Suprapubic skin (tissue), 4 donors: Measurements from ENCODE around the gene USP10. TPM values are rescaled to one million over a fixed set of nuclear protein-coding genes. Genes with fewer than 3 reads are reported as not detected.

Experiments
- DNase-seq, 2 donors: peaks; one replicate each; pipeline ENCODE4 v3.0.0-alpha.2; 2019; ENCODE audit warnings: low spot score in 2 of 2
- H3K27ac ChIP-seq: fragments of 200-600 bp; sonication (generic); one replicate; pipeline ENCODE4 v1.5.1; 2019
- H3K27me3 ChIP-seq: fragments of 200-600 bp; sonication (generic); one replicate; pipeline ENCODE4 v1.5.1; 2019
- H3K36me3 ChIP-seq: fragments of 200-600 bp; sonication (generic); one replicate; pipeline ENCODE4 v1.5.1; 2019
- H3K4me1 ChIP-seq: fragments of 200-600 bp; sonication (generic); one replicate; pipeline ENCODE4 v1.5.1; 2019
- H3K4me3 ChIP-seq: fragments of 200-600 bp; sonication (generic); one replicate; pipeline ENCODE4 v1.5.1; 2019; ENCODE audit warnings: mild to moderate bottlenecking
- H3K9me3 ChIP-seq: fragments of 200-600 bp; sonication (generic); one replicate; pipeline ENCODE4 v1.5.1; 2019
- CTCF ChIP-seq, 2 donors: fragments of 200-600 bp in 1 of 2; fragments of 450-650 bp in 1 of 2; sonication (generic) in 1 of 2; IDR thresholded peaks; one replicate each; pipeline ENCODE4 v1.5.1; 2016 to 2019; ENCODE audit warnings: antibody characterized with exemption in 2 of 2, mild to moderate bottlenecking in 1 of 2, moderate library complexity in 1 of 2
- EP300 ChIP-seq: sonication (generic); formaldehyde crosslinking; IDR thresholded peaks from one replicate; pipeline ENCODE4 v1.6.1; 2017; ENCODE audit warnings: antibody characterized with exemption
- POLR2A ChIP-seq, 2 donors: fragments of 450-650 bp; IDR thresholded peaks; one replicate each; pipeline ENCODE4 v1.6.1; 2017; ENCODE audit warnings: antibody characterized with exemption in 2 of 2, mild to moderate bottlenecking in 2 of 2, moderate library complexity in 2 of 2
- POLR2AphosphoS5 ChIP-seq, 3 donors: sonication (generic); formaldehyde crosslinking; IDR thresholded peaks; one replicate each; pipeline ENCODE4 v1.6.1; 2017; ENCODE audit warnings: antibody characterized with exemption in 3 of 3
- WGBS: methylation state at CpG from one replicate; pipeline ENCODE4 v1.1.5; 2018; 5-methylcytosine and 5-hydroxymethylcytosine counted together
- total RNA-seq, 4 donors: library from RNA; depleted of rRNA; stranded (reverse); fragments of >200 nt; gene quantifications; one replicate each; pipeline ENCODE4 v1.1.0, GENCODE V29; 2016

USP10 gene
- total RNA-seq, 4 donors from 2014 or later, result 58.5 to 92.2 (median 69.8) TPM

GRCh38 chr16:84749815-84750214, 50.0 kb downstream of the USP10 start:
- no peak for DNase-seq
- Histone ChIP-seq H3K36me3 (peaks cover 10% of the 10 kb centered on the region), H3K27me3 (no peaks in the 10 kb centered on the region), H3K4me1 (peaks cover 13% of the 10 kb centered on the region), H3K9me3 (no peaks in the 10 kb centered on the region), H3K27ac (no peak overlapping the region), H3K4me3 (no peak overlapping the region)
- WGBS, result 75% methylated on average over 8 of the region's 8 CpGs
- TF ChIP-seq CTCF (IDR thresholded peaks at IDR 0.05) (no peak), POLR2A (IDR thresholded peaks at IDR 0.05) (no peak), POLR2AphosphoS5 (IDR thresholded peaks at IDR 0.05) (no peak)

GRCh38 chr16:84750575-84750974, 50.8 kb downstream of the USP10 start:
- Histone ChIP-seq H3K36me3 (peaks cover 2% of the 10 kb centered on the region), H3K9me3 (no peaks in the 10 kb centered on the region), H3K4me1 (peaks cover 20% of the 10 kb centered on the region), H3K27me3 (no peaks in the 10 kb centered on the region), H3K4me3 (no peak overlapping the region), H3K27ac (no peak overlapping the region)
- TF ChIP-seq EP300, result no peak
- no peak for TF ChIP-seq POLR2A (IDR thresholded peaks at IDR 0.05)
- no peak for TF ChIP-seq CTCF (IDR thresholded peaks at IDR 0.05)
- TF ChIP-seq POLR2AphosphoS5 (IDR thresholded peaks at IDR 0.05), result no peak
- 93% methylated on average over 4 of the region's 4 CpGs for WGBS
- DNase-seq, result no peak

GRCh38 chr16:84751241-84751640, 51.4 kb downstream of the USP10 start:
- WGBS, result 63% methylated on average over 6 of the region's 6 CpGs
- no peak overlapping the region for H3K27ac ChIP-seq

GRCh38 chr16:84751947-84752346, 52.1 kb downstream of the USP10 start:
- H3K4me3 ChIP-seq, result no peak overlapping the region
- TF ChIP-seq POLR2A (IDR thresholded peaks at IDR 0.05) (no peak), POLR2AphosphoS5 (IDR thresholded peaks at IDR 0.05) (no peak), EP300 (no peak), CTCF (IDR thresholded peaks at IDR 0.05) (no peak)
- H3K27ac ChIP-seq, result no peak overlapping the region
- no peak for DNase-seq
- H3K9me3 ChIP-seq, result no peaks in the 10 kb centered on the region
- no peaks in the 10 kb centered on the region for H3K27me3 ChIP-seq
- H3K4me1 ChIP-seq, result peaks cover 20% of the 10 kb centered on the region
- no peaks in the 10 kb centered on the region for H3K36me3 ChIP-seq

More at GRCh38 chr16:84751241-84751640, 51.4 kb downstream of the USP10 start:
- H3K36me3 ChIP-seq, result no peaks in the 10 kb centered on the region
- no peaks in the 10 kb centered on the region for H3K9me3 ChIP-seq
- no peaks in the 10 kb centered on the region for H3K27me3 ChIP-seq
- no peak for DNase-seq
- peaks cover 20% of the 10 kb centered on the region for H3K4me1 ChIP-seq
- no peak for TF ChIP-seq POLR2AphosphoS5 (IDR thresholded peaks at IDR 0.05)
- TF ChIP-seq POLR2A (IDR thresholded peaks at IDR 0.05), result no peak
- TF ChIP-seq EP300, result no peak
- TF ChIP-seq CTCF (IDR thresholded peaks at IDR 0.05), result no peak
- no peak overlapping the region for H3K4me3 ChIP-seq

GRCh38 chr16:84752600-84752999, 52.8 kb downstream of the USP10 start:
- no peak for DNase-seq
- no peak overlapping the region for H3K4me3 ChIP-seq
- no peak for TF ChIP-seq CTCF (IDR thresholded peaks at IDR 0.05)
- no peak for TF ChIP-seq POLR2A (IDR thresholded peaks at IDR 0.05)
- TF ChIP-seq POLR2AphosphoS5 (IDR thresholded peaks at IDR 0.05), result no peak
- no peak for TF ChIP-seq EP300
- 82% methylated on average over 8 of the region's 8 CpGs for WGBS
- peaks cover 20% of the 10 kb centered on the region for H3K4me1 ChIP-seq
- H3K9me3 ChIP-seq, result no peaks in the 10 kb centered on the region
- H3K27ac ChIP-seq, result no peak overlapping the region
- H3K27me3 ChIP-seq, result no peaks in the 10 kb centered on the region
- H3K36me3 ChIP-seq, result no peaks in the 10 kb centered on the region
